ENCODE data around the gene WWC1.
"Not testable (repeated sequence)": the region's sequence is repeated elsewhere in the genome, so short reads cannot be mapped to it uniquely, and the experiment has no call there.

Gene WWC1

DNA sequence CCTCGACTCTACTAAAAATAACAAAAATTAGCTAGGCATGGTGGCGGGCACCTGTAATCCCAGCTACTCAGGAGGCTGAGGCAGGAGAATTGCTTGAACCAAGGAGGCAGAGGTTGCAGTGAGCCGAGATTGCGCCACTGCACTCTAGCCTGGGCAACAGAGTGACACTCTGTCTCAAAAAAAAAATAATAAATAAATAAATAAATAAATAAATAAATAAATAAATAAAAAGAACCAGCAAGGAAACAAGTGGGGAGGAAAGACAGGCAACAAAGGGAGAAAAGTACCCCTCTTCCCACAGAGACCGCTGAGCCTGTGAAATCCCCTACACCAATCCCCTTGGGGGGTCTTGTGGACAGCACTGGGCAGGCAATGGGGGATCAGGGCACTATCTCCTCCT, 4.6 kb upstream of the WWC1 start:
- DNase-seq: not testable (repeated sequence)

DNA sequence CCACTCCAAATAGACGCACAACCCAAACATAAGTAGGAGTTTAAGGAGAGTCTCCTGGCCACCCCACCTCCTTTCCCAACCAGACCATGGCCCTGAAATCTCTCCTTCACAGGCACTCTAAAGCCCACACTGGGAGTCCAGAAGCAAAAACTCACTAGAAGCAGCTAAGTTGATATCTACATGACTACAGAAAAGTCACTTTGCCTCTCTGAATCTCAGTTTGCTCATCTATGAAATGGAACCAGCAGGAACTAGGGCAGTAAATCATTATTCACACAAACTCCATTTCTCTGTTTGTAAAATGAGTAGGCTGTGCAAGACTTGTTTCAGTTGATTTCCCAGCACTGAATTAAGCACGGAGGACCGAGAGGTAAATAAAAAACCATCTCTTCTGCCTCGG, 4.1 kb upstream of the WWC1 start:
- DNase-seq: no peak

- DNase-seq: no peak
Observed at GRCh38 chr5:168288349-168289245, 2.8 kb upstream of the WWC1 start.

- DNase-seq: no peak
Observed at GRCh38 chr5:168290902-168291341, 523 bp upstream of the WWC1 start.

DNA sequence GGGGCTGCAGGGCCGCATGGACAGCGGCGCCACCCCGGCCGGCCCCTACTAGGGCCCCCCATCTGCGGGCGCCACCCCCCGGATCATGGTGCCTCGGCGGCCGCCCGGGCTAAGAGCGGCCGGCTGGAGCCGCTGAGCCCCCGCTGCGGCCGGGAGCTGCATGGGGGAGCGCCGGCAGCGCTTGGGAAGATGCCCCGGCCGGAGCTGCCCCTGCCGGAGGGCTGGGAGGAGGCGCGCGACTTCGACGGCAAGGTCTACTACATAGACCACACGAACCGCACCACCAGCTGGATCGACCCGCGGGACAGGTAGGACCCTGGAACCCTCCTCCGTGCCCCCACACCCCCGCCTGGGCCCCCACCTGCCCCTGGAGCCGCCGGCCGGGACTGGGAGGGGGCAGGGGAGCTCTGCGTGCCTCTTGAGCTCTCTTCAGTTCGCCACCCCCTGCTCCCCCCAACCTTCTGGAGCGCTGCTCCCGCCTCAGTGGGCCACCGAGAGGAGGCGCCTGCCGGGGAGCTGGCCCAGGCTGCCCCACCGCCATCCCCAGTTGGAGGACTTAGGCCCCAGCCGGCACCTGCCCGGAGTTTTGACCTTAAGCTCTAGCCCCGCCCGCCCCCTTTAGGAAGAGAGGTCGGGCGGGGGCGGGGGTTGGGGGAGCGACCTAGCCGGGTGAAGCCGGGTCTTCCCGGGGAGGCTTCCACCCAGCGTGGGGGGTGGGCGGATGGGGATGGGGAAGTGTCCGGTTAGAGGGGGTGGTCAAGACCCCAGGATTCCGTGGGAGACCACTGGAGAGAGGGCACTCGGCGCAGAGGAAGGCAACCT, 730 bp downstream of the WWC1 start:
- DNase-seq: no peak

DNA sequence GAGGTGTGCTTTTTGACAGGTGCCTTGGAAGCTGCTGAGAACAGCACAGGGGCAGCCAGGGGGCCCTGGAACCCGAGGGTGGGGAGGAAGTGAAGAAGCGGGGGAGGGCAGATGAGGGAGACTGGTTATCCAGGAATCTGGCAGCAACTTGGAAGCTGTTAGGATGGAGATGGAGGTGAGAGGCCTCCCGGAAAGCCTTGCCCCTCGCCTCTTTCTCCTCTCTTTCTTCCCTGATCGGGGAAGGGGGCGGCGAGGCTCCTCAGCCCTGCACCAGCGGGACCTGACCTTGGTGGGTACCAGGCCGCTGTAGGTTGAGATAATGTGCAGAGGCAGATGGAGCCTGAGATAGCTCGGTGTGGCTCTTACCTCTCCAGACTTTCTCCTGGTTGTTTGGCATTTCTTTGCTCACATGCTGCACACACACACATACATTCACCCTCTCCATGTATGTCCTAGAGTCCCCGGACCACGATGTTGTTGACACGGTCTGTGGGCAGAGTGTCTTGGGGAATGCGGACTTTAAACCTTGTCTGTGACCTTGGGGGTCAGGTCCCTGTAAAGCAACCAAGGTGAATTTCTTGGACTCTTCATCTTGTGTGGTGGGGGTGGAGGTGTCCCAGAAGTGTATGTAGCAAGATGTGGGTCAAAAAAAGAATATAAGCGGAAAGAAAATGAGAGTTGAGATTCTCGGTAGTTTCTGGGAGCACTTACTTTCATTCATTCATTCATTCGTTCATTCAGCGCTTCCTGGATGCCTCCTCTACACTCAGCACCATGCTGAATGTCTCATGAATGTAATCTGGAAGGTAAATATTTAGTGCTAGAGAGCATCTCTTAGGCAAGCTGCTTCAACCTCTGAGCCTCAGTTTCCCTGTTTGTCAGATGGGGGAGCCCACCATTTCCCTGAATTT, 1.6 kb downstream of the WWC1 start:
- no peak for DNase-seq

DNA sequence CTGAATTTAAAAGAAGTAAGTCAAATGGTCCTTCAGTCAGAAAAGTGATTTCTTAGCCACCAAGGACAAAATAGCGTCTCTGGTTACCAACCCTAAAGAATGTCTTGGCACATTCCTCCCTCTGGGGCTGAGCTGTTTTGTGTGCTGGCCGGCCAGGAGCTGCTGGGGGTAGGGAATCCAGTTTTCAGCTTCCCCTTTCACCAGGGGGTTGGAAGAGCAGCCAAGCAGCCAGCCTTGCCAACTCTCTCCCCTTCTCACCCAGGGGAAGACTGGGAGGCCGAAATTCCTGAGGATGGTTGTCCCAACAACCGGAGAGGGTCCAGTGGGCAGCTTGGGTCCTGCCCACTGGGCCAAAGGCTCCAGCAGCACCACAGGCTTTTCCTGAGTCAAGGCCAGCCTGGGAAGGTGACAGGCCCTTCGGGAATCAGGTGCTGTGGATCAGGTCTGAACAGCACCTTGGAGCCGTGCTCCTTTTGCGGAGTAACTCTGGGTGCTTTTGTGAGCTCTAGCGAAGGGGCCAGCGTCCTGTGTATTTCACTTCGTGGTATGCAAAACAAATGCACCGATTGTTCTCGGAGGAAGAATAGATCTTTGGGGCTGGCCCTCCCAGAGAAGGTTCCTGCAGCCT, 4.2 kb downstream of the WWC1 start:
- DNase-seq: peak; percentile 34 to 62

DNA sequence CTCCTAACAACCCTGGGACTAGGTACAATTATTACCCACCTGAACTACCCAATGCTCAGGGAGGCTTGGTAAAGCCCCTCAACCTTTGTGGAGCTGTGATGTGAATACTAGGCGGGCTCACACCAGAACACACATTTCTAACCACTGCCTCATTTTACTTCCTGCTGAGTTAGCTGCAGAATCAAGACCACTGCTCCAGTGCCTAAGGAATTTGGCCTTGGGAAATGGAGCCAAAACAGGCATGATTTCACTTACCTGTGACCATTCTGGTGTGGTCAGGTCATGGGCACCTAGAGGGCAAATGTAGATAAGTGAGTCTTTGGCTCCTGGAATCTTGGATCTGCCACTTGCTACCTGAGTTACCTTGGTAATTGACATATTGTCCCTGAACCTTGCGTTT, 5.2 kb downstream of the WWC1 start:
- DNase-seq: no peak

- DNase-seq: no peak
Observed at GRCh38 chr5:168298949-168299348, 7.5 kb downstream of the WWC1 start.

GRCh38 chr5:168299372-168299771, 7.9 kb downstream of the WWC1 start:
- no peak for DNase-seq

- DNase-seq: no peak
Observed at GRCh38 chr5:168300326-168301182, 9.1 kb downstream of the WWC1 start.

- DNase-seq: no peak
Observed at GRCh38 chr5:168301593-168302390, 10.3 kb downstream of the WWC1 start.

DNA sequence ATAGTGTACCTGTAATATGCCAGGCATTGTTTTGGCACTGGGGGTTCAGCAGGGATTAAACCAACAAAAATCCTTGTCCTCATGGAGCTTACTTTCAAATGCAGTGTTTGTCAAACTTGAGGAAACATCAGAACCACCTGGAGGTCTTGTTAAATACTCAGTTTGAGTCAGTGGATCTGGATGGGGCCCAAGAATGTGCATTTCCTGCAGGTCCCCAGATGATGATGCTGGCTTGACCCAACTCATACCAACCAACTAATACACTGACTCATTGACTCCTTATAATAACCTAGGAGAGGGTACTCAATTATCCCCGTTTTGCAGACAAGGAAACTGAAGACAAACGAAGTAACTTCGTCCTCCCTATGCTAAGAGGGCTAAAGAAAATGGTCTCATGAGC, 11.3 kb downstream of the WWC1 start:
- no peak for DNase-seq

GRCh38 chr5:168303393-168304025, 12.1 kb downstream of the WWC1 start:
- no peak for DNase-seq

GRCh38 chr5:168304349-168304748, 12.9 kb downstream of the WWC1 start:
- no peak for DNase-seq

DNA sequence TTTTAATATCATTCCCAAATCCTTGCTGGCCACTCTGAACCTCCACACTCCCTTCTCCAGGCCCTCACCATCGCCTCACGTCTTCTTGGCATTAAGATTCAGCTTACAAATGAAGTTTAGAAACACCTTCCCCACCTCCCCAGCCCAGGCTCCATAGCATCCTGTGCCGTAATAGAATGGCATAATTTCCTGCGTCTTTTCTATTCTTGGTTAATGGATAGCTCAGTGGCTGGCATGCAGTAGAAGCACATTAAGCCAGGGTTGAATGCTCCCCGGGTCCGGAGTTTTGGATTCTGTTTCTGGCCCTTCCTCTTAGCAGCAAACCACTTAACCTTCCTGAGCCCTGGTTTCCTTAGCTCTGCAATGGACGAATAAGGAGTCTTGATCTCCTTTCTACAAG, 13.8 kb downstream of the WWC1 start:
- DNase-seq: no peak

DNA sequence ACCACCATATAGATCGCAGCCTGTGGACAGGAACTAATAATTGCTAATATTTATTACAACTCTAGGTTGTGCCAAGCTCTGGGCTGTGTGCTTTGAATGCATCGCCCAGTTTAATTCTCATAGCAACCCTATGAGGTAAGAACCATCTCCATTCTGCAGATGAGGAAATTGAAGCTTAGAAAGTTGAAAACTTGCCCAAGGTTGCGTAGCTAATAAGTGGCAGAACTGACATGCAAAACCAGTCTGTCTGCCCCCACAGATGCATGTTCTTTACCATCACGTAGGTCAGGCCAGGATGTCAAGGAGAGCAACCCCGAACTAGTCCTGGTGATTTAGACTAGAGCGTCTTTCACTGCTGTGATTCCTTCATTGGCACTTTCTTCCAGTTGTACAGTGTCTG, 15.6 kb downstream of the WWC1 start:
- no peak for DNase-seq

GRCh38 chr5:168307925-168308584, 16.6 kb downstream of the WWC1 start:
- no peak for DNase-seq

DNA sequence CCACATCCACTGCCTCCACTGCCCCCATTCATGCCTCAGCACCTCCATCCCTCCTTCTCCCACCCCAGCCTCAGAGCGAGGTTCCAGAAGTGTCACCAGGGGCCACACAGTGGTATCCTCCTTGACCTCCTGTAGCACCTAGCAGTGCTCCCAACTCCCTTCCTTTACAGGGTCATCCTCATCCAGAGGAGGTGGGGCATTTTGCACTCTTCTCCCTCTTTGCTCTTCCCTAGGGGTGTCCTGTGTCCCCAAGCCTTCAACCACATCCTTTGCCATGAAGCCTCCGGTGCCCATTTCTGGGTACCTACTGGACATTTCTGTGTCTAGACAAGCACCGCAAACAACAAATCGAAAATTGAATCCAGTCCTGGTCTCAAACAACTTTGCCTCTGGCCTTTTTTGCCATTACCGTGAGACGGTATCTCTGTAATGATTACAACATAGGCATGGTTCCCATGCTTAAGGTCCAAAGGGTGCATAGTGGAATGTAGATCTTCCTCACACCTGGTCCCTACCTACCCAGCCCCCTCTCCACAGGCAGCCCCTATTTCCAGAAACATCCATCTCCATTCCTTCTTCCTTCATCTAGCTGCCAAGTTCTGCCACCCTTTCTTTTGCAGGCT, 17.6 kb downstream of the WWC1 start:
- no peak for DNase-seq
